HG03432 (cell line): ENCODE results near the gene LYPD1.

Experiments used
- ATAC-seq: cut with Tn5 transposase; IDR thresholded peaks from one replicate; pipeline ENCODE4 v1.9.1; 2021; ENCODE audit warnings: mild to moderate bottlenecking, moderate library complexity; ENCODE audit not compliant: unreplicated experiment

The LYPD1 gene

GRCh38 chr2:132599556-132599955 lies 70.4 kb downstream of the LYPD1 start:
- ATAC-seq = no peak

DNA sequence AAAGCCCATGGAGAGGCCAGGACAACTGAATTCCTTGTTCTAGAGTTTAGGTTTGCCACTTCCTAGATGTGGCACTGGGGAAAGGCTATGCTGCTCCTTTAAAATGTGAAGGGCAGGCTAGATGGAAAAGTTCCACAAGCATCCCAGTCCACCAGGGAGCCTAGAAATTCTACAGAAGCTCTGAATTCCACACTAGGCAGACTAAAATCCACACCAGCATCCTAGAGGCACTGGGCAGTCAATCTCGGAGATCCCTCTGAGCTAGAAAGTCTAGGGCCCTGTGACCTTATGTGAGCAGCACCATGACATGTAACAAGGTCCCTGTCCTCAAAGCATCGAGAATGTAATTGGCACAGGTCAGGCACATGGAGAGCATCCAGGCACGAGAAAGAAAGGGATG lies 71.5 kb downstream of the LYPD1 start:
- ATAC-seq = no peak

- no peak for ATAC-seq
Measured at GRCh38 chr2:132597831-132598230, 72.2 kb downstream of the LYPD1 start.

- no peak for ATAC-seq
Measured at GRCh38 chr2:132597166-132597565, 72.8 kb downstream of the LYPD1 start.

DNA sequence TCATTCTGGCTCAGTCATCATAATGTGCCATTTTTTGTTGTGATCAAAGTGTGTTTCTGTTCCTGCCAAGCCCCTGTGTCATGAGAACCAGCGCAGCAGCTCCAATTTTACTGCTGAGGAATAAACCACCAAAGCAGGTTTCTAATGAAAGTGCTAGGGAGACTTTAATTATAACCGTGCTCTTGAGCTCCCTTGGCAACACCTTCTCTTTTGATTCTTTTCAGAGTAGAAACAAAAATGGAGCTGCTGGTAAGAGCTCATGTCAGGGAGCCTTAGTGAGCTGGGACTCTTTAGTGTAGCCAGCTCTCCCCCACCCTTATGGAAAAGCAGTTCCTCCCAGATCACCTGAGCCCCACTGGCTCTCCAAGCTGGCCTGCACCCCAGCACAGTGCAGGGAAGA lies 74.3 kb downstream of the LYPD1 start:
- ATAC-seq = no peak

DNA sequence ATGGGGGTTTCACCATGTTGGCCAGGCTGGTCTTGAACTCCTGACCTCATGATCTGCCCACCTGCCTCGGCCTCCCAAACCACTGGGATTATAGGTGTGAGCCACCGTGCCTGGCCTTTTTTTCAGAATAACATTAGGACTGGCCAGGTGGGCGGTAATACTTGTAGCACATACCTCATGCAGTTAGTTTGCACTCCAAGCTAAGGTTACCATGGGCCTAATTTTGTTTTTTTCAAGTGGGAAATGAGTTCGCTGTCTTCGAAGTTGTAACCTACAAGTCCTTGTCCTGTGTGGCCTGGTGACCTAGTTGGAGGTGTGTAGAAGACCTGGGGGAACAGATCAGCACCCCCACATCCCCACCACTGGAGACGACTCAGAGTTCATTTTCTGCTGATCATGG lies 74.8 kb downstream of the LYPD1 start:
- no peak for ATAC-seq
